ENCODE data around the gene CLPX.
"Not testable (repeated sequence)": the region's sequence is repeated elsewhere in the genome, so short reads cannot be mapped to it uniquely, and the experiment has no call there.

DNA sequence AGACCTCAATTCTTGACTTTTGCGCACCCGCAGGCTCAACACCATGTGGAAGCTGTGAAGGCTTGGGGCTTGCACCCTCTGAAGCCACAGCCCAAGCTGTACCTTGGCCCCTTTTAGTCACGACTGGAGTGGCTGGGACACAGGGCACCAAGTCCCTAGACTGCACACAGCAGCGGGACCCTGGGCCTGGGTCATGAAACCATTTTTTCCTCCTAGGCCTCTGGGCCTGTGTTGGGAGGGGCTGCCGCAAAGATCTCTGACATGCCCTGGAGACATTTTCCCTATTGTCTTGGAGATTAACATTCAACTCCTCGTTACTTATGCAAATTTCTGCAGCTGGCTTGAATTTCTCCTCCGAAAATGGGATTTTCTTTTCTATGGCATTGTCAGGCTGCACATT lies 48.1 kb downstream of the CLPX start:
- TF ChIP-seq, protein P1, sequence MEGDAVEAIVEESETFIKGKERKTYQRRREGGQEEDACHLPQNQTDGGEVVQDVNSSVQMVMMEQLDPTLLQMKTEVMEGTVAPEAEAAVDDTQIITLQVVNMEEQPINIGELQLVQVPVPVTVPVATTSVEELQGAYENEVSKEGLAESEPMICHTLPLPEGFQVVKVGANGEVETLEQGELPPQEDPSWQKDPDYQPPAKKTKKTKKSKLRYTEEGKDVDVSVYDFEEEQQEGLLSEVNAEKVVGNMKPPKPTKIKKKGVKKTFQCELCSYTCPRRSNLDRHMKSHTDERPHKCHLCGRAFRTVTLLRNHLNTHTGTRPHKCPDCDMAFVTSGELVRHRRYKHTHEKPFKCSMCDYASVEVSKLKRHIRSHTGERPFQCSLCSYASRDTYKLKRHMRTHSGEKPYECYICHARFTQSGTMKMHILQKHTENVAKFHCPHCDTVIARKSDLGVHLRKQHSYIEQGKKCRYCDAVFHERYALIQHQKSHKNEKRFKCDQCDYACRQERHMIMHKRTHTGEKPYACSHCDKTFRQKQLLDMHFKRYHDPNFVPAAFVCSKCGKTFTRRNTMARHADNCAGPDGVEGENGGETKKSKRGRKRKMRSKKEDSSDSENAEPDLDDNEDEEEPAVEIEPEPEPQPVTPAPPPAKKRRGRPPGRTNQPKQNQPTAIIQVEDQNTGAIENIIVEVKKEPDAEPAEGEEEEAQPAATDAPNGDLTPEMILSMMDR (IDR thresholded peaks at IDR 0.05) = not testable (repeated sequence)
- TF ChIP-seq EZH2 (IDR thresholded peaks at IDR 0.05; ENCODE audit: borderline replicate concordance, insufficient read depth, low read depth, low read length, poor library complexity, severe bottlenecking) = not testable (repeated sequence)
